ENCODE measurements around the gene MINDY3.

The MINDY3 gene

DNA sequence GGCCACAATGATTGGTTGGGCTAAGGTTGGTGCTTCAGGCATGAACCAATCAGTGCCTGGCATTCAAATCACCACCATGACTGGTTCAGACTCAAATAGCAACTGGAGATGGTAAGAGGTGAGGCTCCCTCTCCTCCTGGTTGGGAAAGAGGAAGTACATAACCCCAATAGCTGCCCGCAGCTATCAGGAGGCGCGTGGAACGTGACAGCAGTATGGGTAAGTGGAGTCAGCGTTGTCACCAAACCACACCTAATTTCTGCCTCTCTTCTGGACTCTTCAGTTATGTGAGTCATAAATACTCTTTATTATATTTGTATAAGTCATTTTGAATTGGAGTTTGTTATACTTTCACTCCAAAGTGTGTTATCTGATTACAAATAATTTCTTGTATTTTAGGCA is 122.7 kb downstream of the MINDY3 start:
- TF ChIP-seq, protein P1, sequence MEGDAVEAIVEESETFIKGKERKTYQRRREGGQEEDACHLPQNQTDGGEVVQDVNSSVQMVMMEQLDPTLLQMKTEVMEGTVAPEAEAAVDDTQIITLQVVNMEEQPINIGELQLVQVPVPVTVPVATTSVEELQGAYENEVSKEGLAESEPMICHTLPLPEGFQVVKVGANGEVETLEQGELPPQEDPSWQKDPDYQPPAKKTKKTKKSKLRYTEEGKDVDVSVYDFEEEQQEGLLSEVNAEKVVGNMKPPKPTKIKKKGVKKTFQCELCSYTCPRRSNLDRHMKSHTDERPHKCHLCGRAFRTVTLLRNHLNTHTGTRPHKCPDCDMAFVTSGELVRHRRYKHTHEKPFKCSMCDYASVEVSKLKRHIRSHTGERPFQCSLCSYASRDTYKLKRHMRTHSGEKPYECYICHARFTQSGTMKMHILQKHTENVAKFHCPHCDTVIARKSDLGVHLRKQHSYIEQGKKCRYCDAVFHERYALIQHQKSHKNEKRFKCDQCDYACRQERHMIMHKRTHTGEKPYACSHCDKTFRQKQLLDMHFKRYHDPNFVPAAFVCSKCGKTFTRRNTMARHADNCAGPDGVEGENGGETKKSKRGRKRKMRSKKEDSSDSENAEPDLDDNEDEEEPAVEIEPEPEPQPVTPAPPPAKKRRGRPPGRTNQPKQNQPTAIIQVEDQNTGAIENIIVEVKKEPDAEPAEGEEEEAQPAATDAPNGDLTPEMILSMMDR (IDR thresholded peaks at IDR 0.05), result no peak

DNA sequence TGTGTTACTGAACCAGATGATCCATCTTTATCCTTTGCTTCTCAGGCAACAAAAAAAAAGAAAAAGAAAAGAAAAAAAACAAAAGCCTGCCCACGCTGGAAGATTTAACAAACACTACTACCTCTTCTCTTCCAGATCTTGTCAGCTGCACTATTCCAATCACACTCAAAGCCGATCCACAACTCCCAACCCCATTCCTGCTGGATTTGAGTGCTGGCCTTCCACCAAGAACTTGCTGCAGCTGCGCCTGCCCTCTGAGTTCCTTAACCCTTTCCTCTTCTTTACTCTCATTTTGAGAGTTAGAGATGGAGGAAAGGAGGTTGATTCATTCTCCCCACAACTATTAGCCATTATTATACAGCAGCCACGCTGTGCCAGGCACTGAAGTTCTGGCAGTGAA is 124.5 kb downstream of the MINDY3 start:
- TF ChIP-seq, protein P1 (IDR thresholded peaks at IDR 0.05), result no peak

DNA sequence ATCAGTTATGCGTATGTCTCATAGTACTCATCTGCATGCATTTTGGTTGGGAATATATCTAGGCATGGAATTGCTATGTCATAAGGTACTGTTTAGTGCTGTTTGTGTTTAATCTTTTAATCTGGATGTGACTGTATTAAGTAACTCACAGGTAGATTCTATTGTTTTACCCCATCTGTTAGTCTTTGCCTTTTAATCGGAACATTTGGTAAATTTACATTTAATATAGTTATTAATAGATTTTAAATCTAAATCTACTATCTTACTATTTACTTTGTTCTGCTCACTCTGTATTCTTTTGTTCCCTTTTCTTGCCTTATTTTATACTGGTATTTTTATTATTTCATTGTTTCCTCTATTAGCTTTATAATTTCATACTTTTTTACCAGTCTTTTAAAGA is 130.0 kb downstream of the MINDY3 start:
- TF ChIP-seq, protein P1 (IDR thresholded peaks at IDR 0.05), result no peak

DNA sequence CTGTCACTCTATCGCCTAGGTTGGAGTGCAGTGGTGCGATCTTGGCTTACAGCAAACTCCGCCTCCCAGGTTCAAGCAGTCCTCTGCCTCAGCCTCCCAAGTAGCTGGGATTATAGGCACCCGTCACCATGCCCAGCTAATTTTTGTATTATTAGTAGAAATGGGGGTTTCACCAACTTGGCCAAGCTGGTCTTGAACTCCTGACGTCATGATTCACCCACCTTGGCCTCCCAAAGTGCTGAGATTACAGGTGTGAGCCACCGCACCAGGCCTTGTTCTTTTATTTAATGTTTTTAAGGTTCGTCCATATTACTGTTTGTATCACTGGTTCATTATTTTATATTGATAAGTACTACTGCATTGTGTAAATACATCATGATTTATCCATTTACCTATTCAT is 130.4 kb downstream of the MINDY3 start:
- TF ChIP-seq, protein P1 (IDR thresholded peaks at IDR 0.05), result no peak
